Stomach smooth muscle (tissue), 2 donors: ENCODE data around the gene GALNT9.

ENCODE experiments used
- H3K27ac ChIP-seq: one replicate; pipeline ENCODE4 v1.7.0; 2013; ENCODE audit warnings: mild to moderate bottlenecking, low read length, inconsistent platforms
- H3K27me3 ChIP-seq, 2 donors: one replicate each; pipeline ENCODE4 v1.7.0; 2013; ENCODE audit warnings: low read length in 2 of 2; ENCODE audit not compliant: insufficient read depth in 2 of 2, control insufficient read depth in 1 of 2
- H3K36me3 ChIP-seq, 2 donors: one replicate each; pipeline ENCODE4 v1.7.0; 2013; ENCODE audit warnings: low read length in 2 of 2; ENCODE audit not compliant: control insufficient read depth in 2 of 2, insufficient read depth in 2 of 2
- H3K4me1 ChIP-seq: one replicate; pipeline ENCODE4 v1.7.0; 2013; ENCODE audit warnings: low read length; ENCODE audit not compliant: control insufficient read depth, insufficient read depth
- H3K4me3 ChIP-seq, 2 donors: one replicate each; pipeline ENCODE4 v1.7.0; 2013; ENCODE audit warnings: low read length in 2 of 2
- H3K9ac ChIP-seq, 2 donors: one replicate each; pipeline ENCODE4 v1.7.0; 2013; ENCODE audit warnings: low read length in 2 of 2, mild to moderate bottlenecking in 1 of 2
- H3K9me3 ChIP-seq, 2 donors: one replicate each; pipeline ENCODE4 v1.7.0; 2013; ENCODE audit warnings: low read length in 2 of 2; ENCODE audit not compliant: control insufficient read depth in 2 of 2
- donor health status: healthy.
- donor health status: Pancreatic carcinoma.

Gene GALNT9

DNA sequence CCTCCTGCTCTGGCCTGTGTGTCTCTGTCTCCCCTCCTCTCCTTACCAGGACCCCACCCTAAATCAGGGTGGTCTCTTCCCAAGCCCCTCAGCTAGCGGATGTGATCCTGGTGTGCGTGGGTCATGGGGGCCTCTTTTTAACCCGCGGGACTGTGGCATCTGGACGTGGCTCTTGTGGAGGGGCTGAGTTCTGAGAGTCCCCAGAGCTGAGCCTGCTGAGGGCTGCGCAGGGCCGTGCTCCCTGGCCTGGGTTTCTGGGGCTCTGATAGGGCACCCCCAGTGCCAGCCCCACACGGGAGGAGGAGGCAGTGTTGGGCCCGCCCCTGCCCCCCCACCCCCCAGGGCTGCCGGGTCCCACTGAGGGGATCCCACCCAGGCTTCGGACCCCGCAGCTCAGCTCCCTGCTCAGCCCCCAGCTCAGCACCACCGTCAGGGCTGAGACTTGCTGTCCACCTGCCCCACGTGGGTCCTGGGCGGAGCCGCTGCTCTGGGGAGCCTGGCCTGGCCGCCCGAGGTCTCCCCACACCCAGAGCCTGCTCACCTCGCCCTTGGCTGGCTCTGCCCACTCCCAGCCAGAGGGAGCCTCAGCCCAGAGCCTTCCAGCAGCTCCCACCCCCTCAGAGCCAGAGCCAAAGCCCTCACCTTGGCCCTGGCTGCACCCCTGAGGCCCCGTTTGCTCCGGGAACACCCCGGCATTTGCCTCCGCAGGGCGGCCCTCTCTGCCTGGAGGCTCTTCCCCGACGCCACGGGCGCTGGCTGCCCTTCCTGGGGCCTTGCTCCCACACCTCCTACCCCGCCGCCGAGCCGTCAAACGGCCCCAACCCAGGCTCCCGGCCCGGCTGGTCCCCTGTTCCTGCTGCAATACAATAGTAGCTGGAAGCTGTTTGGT lies 153.6 kb downstream of the GALNT9 start:
- H3K27ac ChIP-seq: no peak overlapping the region
- no peaks in the 10 kb centered on the region for H3K36me3 ChIP-seq
- H3K9me3 ChIP-seq: no peaks in the 10 kb centered on the region
- H3K27me3 ChIP-seq: peaks cover 31 to 46% of the 10 kb centered on the region in 2 donors
- peaks cover 5% of the 10 kb centered on the region for H3K4me1 ChIP-seq
- H3K4me3 ChIP-seq: no peak overlapping the region
- H3K9ac ChIP-seq: no peak overlapping the region

DNA sequence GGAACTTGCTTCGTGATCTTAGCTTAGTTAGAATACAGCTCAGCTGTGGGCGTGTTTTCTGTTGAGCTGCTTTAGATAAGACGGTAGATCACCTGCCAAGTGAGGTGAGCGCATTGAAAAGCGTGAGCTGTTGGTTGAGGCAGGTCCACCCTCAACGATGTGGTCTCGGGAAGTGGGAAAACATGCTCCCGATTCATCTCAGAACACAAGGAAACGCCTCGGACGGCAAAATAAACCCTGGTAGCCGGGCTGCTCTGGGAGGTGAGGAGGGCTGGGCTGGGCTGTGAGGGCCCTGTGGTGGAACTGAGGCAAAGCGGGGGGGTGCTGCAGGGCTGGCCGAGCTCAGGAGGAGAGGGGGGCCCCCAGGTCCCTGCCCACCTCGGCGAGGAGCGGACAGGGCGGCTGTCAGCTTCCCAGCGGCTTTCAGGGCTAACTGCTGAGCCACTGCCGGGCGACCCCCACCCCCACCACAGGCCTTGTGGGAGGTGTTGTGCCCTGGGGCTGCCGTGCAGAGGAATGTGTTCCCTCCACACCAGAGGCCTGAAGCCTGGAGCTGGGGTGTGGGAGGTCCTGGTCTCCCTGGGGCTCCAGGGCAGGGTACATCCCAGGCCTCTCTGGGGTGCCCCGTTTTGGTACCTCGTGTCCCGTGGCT lies 154.4 kb downstream of the GALNT9 start:
- Histone ChIP-seq H3K4me3 (no peak overlapping the region), H3K4me1 (peaks cover 8% of the 10 kb centered on the region), H3K27ac (no peak overlapping the region), H3K9me3 (no peaks in the 10 kb centered on the region), H3K36me3 (no peaks in the 10 kb centered on the region), H3K9ac (no peak overlapping the region), H3K27me3 (peaks cover 38 to 53% of the 10 kb centered on the region in 2 donors)

DNA sequence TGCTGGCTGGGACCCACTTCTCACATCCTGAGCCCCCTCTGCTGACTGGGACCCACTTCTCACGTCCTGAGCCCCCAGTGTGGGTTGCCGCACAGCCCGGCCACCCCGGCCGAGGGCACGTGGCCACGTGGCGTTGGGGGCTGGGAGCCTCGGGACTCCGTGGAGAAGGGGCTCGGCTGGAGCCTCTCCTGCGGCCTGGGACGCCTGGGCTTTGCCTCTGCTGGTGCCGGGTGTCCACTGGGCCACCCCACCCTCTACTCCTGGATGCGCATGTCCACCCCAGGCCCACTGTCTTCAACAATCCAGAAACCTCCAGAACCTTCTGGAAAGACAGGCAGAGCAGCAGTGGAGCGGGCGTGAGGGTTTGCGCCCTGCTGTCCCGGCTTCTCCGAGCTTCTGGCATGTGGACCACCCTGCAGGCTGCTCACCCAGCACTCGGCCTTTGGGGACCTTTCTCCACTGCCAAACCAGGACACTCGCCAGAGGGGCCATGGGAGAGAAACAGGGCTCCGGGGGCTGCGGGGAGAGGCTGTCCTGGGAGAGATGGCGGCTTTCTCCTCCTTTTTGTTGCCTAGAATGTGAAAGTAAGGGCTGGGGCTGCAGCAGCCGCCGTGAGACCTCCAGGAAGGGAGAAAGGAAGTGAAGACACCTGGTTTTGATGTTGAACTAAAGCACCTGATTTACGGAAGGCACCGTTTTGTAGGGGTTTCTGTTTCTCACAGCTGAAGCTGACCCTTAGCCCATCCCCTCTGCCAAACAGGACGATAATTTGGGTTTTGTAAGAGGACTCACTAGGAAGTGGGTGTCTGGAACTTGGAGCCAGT lies 155.2 kb downstream of the GALNT9 start:
- H3K4me3 ChIP-seq: no peak overlapping the region
- H3K4me1 ChIP-seq: peaks cover 8% of the 10 kb centered on the region
- H3K27me3 ChIP-seq: peaks cover 39 to 54% of the 10 kb centered on the region in 2 donors
- no peak overlapping the region for H3K9ac ChIP-seq
- no peak overlapping the region for H3K27ac ChIP-seq
- no peaks in the 10 kb centered on the region for H3K36me3 ChIP-seq
- no peaks in the 10 kb centered on the region for H3K9me3 ChIP-seq

DNA sequence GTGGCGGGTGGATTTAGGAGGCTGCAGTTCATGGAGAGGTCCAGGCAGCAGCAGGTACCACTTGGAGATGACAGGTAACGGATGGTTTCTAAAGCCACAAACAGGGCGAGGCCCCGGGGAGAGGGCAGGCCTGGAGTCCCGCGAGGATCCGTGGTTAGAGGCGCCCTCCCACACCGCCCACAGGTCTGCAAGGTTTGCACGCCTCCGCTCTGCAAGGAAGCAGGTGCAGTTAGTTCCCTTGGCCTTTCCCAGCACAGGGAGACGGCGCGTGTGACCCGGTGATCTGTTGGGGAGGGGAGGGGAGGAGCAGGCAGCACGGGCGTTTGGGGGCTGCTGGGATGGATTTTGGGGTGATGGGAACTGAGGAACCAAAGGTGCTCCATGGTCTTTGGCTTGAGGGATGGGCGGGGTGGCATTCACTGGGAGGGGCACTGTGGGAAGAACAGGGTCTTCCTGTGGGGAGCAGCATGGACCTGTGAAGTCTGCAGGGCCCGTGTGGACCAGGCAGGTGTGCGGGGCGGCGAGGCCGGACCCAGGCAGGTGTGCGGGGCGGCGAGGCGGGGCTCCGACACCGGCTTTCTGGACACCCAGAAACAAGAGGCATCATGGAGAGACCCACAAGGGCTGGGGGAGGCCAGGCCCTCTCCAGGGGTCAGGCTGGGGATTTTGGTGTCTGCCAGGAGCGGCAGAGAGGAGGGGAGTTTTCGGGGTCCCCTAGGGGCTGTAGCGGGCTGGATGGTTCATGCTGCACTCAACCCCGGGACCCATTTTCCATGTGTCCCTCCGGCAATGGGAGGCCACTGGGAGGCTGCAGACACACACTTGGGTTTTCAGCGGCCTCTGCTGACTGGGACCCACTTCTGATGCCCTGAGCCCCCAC lies 156.0 kb downstream of the GALNT9 start:
- Histone ChIP-seq H3K9me3 (no peaks in the 10 kb centered on the region), H3K27ac (no peak overlapping the region), H3K4me3 (no peak overlapping the region), H3K27me3 (peaks cover 31 to 52% of the 10 kb centered on the region in 2 donors), H3K9ac (no peak overlapping the region), H3K4me1 (peaks cover 3% of the 10 kb centered on the region), H3K36me3 (no peaks in the 10 kb centered on the region)

DNA sequence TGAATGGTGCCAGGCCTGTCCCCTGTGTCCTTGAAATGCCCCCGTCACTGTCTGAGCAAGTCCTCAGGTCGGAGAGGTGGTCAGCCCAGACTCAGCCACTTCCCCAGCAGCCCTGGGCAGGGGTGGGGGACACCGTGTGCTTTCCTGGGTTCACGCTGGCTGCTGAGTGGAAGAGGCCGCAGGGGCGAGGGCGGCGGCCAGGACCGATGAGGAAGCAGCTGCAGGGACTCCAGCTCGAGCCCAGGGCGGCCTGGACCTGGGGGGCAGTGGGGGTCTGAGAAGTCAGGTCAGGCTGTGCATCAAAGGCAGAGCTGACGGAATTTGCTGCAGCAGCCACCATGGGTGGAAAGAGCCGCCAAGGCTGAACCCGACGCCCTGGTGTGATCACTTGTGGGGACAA lies 156.8 kb downstream of the GALNT9 start:
- H3K9ac ChIP-seq: no peak overlapping the region
- H3K36me3 ChIP-seq: no peaks in the 10 kb centered on the region

DNA sequence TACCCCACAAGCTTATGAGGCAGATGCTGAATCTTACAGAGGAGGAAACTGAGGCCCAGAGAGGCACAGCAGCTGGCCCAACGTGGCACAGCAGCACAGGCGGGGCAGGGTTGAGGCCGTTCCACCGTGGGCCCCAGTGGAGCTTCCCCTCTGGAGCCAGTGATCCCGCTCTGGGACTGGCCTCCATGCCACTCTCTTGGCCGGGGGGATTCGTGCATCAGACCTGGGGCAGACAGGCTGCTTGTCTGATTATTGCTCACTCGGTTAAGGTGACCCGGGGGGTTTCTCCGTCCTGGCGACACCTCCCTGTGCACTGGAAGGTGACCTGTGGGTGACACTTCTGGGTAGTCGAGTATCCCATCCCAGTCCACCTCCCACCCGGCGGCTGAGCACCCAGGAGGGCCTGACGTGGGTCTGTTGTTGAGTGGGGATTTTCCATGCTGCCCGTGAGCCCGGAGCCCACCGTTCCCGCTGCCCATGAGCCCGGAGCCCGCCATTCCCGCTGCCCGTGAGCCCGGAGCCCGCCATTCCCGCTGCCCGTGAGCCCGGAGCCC lies 157.3 kb downstream of the GALNT9 start:
- Histone ChIP-seq H3K36me3 (no peaks in the 10 kb centered on the region), H3K27ac (no peak overlapping the region), H3K9ac (no peak overlapping the region), H3K27me3 (peaks cover 30 to 56% of the 10 kb centered on the region in 2 donors), H3K9me3 (no peaks in the 10 kb centered on the region), H3K4me1 (peaks cover 3% of the 10 kb centered on the region), H3K4me3 (no peak overlapping the region)

More for the DNA sequence above, 156.8 kb downstream of the GALNT9 start:
- H3K4me3 ChIP-seq: no peak overlapping the region
- H3K27ac ChIP-seq: no peak overlapping the region
- H3K9me3 ChIP-seq: no peaks in the 10 kb centered on the region
- peaks cover 3% of the 10 kb centered on the region for H3K4me1 ChIP-seq
- peaks cover 31 to 56% of the 10 kb centered on the region in 2 donors for H3K27me3 ChIP-seq

DNA sequence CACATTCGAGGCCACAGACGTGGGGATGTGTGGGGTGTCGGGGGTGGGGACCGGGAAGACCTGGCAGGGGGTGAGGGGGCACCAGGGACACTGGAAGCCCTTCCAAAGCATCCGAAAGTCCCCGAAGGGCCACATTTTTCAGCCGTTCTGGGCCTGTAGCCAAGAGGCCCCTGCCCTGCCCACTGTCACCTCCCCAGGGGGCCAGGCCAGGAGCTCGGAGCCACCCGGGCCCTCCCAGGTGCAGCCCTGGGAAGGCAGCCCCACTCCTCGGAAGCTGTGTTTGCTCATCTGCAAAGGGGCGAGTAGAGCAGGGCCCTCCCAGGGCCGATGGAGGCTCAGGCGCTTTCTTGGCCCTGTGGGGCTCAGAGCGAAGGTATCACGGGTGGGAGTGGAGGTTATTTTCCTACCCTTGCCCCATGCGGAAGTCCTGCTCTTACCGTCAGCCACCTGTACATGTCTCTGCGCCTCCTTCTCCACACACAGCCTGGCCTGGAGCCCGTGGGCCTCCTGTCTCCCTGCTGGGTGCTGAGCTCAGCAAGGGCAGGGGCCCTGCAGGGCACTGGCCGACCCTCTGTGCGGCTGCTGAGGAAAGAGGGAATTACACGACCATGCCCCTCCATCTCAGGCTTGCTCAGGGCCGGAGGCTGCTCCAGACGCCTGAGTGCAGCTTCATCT lies 158.0 kb downstream of the GALNT9 start:
- Histone ChIP-seq H3K27ac (no peak overlapping the region), H3K36me3 (no peaks in the 10 kb centered on the region), H3K4me3 (no peak overlapping the region), H3K9me3 (no peaks in the 10 kb centered on the region), H3K27me3 (peaks cover 30 to 56% of the 10 kb centered on the region in 2 donors), H3K9ac (no peak overlapping the region), H3K4me1 (peaks cover 3% of the 10 kb centered on the region)

DNA sequence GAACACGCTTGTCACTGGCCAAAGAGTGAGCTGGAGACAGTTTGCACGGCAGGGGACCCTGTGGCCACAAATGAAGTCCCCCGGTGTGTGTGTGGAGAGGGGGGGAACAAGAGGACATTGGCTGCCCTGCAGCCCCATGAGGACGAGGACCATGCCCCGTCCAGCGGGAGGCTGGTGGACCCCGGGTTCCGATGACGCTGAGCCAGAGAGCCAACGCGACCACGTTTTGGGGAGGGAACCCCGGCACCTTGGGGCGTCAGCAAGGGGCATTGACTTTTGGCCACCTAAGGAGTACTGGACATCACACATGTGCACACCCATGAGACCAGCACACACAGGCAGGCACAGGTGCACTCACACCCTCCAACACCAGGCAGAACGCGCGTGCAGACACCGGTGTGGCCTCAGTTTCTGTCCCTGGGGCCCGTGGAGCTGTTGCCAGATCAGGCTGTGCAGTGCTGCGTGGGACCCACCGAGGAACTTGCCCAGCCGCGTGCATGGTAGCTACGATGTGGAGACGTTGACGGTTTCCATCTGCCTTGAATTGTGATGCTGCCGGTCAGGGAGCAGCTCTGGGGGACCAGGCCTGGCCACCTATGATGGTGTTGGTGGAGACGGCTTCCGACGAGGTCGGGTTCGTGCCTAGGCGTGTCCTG lies 158.6 kb downstream of the GALNT9 start:
- H3K36me3 ChIP-seq: no peaks in the 10 kb centered on the region
- H3K4me3 ChIP-seq: no peak overlapping the region
- no peak overlapping the region for H3K27ac ChIP-seq
- no peaks in the 10 kb centered on the region for H3K9me3 ChIP-seq
- peaks cover 3% of the 10 kb centered on the region for H3K4me1 ChIP-seq
- no peak overlapping the region for H3K9ac ChIP-seq
- H3K27me3 ChIP-seq: peaks cover 27 to 49% of the 10 kb centered on the region in 2 donors

DNA sequence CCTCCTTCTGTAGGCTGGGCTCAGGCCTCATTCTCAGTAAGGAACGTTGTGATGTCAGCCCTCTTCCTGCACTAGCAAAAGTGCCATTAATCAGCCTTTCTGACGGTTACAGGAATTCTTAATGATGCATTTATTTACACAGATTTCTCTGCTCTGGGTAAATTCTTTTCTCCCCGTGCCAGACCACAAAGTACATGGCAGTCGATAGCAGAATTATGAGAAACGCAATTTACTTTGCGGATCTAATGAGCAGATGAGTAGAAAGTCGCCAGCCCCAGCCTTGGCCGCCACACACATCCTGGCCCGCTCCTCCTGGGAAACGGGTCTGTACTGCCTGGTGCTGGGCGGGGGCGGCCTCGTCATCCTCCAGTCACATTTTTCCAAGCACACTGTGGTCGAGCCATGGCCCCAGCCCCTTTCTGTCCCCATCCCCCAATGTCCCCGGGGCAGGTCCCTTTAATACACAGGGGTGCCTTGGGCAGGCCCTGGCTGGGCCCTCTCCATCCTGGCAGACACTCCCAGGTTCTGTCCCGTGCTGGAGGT lies 159.2 kb downstream of the GALNT9 start:
- Histone ChIP-seq H3K4me3 (no peak overlapping the region), H3K36me3 (no peaks in the 10 kb centered on the region), H3K9ac (no peak overlapping the region), H3K27ac (no peak overlapping the region), H3K27me3 (peaks cover 26 to 49% of the 10 kb centered on the region in 2 donors), H3K4me1 (peaks cover 3% of the 10 kb centered on the region), H3K9me3 (no peaks in the 10 kb centered on the region)
